Testis (tissue), 3 donors: Measurements from ENCODE around the gene RET. TPM values are rescaled to one million over a fixed set of nuclear protein-coding genes. Genes with fewer than 3 reads are reported as not detected.

Experiments used
- DNase-seq: peaks from one replicate; pipeline ENCODE4 v3.0.0-alpha.2; 2019
- H3K27ac ChIP-seq, 2 donors: fragments of 200-600 bp; sonication (generic); one replicate each; pipeline ENCODE4 v1.5.1; 2019
- H3K27me3 ChIP-seq: fragments of 200-600 bp; sonication (generic); one replicate; pipeline ENCODE4 v1.5.1; 2019
- H3K36me3 ChIP-seq: fragments of 200-600 bp; sonication (generic); one replicate; pipeline ENCODE4 v1.5.1; 2017; ENCODE audit warnings: low read depth; ENCODE audit errors: missing control alignments
- H3K4me1 ChIP-seq: fragments of 200-600 bp; sonication (generic); one replicate; pipeline ENCODE4 v1.5.1; 2019
- H3K4me3 ChIP-seq, 2 donors: fragments of 200-600 bp; sonication (generic); one replicate each; pipeline ENCODE4 v1.5.1; 2017 to 2019
- H3K9me3 ChIP-seq: fragments of 200-600 bp; sonication (generic); one replicate; pipeline ENCODE4 v1.5.1; 2017
- CTCF ChIP-seq, 3 experiments: fragments of 450-650 bp in 2 of 3; fragments of 200-600 bp in 1 of 3; sonication (generic) in 1 of 3; IDR thresholded peaks; one replicate each; pipeline ENCODE4 v1.5.1; 2016 to 2019; ENCODE audit warnings: antibody characterized with exemption in 3 of 3, mild to moderate bottlenecking in 2 of 3, moderate library complexity in 1 of 3
- POLR2A ChIP-seq: fragments of 450-650 bp; IDR thresholded peaks from one replicate; pipeline ENCODE4 v1.6.1; 2017; ENCODE audit warnings: antibody characterized with exemption, mild to moderate bottlenecking, moderate library complexity
- WGBS, 2 donors: methylation state at CpG; one replicate each; pipeline ENCODE4 v1.1.5; 2018; 5-methylcytosine and 5-hydroxymethylcytosine counted together
- intact Hi-C: fragments of 100-400 bp; cut with DNase I; formaldehyde crosslinking; loops from one replicate; pipeline ENCODE4 v1.15.1; 2023; ENCODE audit warnings: low total_unique reads
- polyA plus RNA-seq: library from polyadenylated mRNA; stranded (reverse); fragments of 350-450 nt; fragmentation: Illumina TruSeq; extraction: RNeasy Lipid Tissue Mini Kit (QIAGEN cat#74804); gene quantifications from one replicate; pipeline ENCODE4 v1.2.3, GENCODE V29; 2014; ENCODE audit warnings: low read depth, low replicate concordance; ENCODE audit not compliant: insufficient read depth
- total RNA-seq, 2 donors: library from RNA; depleted of rRNA; stranded (reverse); fragments of >200 nt; gene quantifications; one replicate each; pipeline ENCODE4 v1.2.3, GENCODE V29; 2016

RET gene
- total and polyA plus RNA-seq, 3 donors from 2014 or later, result 5.1 to 9.5 (median 7.3) TPM

DNA sequence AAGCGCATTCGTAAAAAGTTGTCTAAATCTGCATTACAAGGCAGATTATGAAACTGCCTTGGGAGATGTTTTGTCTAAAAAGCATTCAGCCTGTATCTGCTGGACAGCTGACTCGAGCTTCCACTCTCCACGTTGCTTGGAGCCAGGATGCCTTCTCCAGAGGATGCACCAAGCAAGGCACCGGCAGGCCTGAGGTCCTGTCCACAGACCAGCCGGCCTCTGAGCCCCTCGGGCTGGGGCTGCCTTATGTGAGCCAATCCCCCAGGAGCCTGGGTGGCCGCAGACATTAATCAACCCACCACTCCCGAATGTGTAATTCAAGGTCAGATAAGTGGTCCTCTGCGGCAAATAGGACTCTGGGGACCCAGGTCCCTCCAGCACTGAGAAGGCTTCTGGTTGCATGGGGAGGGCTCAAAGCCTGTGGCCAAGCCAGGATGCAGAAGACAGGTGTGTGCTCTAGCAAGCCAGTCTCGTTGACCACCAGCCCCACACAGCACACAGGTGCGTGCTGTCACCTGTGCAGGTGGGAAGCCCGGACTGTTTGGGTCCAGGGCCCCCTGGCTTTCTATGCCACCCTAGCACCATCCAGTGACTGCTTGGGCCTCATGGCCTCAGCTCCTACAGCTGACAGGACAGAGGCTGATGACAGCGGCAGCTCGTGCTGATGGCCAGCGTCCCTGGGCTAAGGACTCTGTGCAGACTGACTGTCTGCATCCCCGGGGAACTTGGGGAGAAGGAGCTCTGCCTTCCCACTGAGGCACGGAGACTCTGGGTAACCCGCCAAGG, 4.8 kb upstream of the RET start:
- no peaks in the 10 kb centered on the region for H3K4me1 ChIP-seq
- no peaks in the 10 kb centered on the region for H3K9me3 ChIP-seq
- WGBS, 2 donors, result 65 to 76% methylated on average over 11 to 19 of the region's 19 CpGs
- no peaks in the 10 kb centered on the region for H3K36me3 ChIP-seq
- no peak for DNase-seq
- no peak overlapping the region for H3K4me3 ChIP-seq
- intact Hi-C loops, result no loop called here
- no peak overlapping the region for H3K27ac ChIP-seq
- TF ChIP-seq POLR2A (no peak), CTCF (IDR thresholded peaks at IDR 0.05) (no peak)
- no peaks in the 10 kb centered on the region for H3K27me3 ChIP-seq

DNA sequence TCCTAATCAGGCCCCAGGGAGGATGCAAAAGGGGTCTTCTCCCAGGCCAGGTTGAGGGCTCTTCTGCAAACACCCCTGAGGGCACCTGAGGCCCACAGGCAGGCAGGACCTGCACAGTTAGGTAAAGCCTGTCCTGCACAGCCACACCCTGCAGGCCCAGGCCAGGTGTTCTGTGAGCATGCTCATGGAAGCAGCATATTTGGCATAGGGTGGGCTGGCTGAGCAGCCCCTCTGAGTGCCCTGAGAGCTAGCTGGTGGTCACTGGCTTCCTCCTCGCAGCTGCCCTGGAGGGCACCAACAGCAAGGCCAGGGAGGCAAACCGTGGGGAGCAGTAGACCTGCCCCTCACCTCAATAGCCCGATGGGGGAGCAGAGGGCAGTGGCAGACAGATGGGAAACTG, 3.7 kb upstream of the RET start:
- Histone ChIP-seq H3K27me3 (no peaks in the 10 kb centered on the region), H3K36me3 (no peaks in the 10 kb centered on the region), H3K4me3 (no peak overlapping the region), H3K4me1 (no peaks in the 10 kb centered on the region), H3K27ac (no peak overlapping the region), H3K9me3 (no peaks in the 10 kb centered on the region)
- 74% methylated on average over 3 of the region's 3 CpGs; no CpG with 5 or more reads in 1 of the 2 donors for WGBS, 2 donors
- no peak for TF ChIP-seq CTCF (IDR thresholded peaks at IDR 0.05)
- no peak for TF ChIP-seq POLR2A
- DNase-seq, result no peak
- intact Hi-C loops, result no loop called here

GRCh38 chr10:43073721-43074120, 3.1 kb upstream of the RET start:
- intact Hi-C loops, result no loop called here
- no peak for DNase-seq
- no peaks in the 10 kb centered on the region for H3K36me3 ChIP-seq
- H3K27me3 ChIP-seq, result no peaks in the 10 kb centered on the region
- no peak for TF ChIP-seq POLR2A
- no peak for TF ChIP-seq CTCF (IDR thresholded peaks at IDR 0.05)
- no peaks in the 10 kb centered on the region for H3K9me3 ChIP-seq
- H3K4me3 ChIP-seq, result no peak overlapping the region
- no peaks in the 10 kb centered on the region for H3K4me1 ChIP-seq
- no peak overlapping the region for H3K27ac ChIP-seq
- WGBS, 2 donors, result 88 to 92% methylated on average over 8 of the region's 8 CpGs

DNA sequence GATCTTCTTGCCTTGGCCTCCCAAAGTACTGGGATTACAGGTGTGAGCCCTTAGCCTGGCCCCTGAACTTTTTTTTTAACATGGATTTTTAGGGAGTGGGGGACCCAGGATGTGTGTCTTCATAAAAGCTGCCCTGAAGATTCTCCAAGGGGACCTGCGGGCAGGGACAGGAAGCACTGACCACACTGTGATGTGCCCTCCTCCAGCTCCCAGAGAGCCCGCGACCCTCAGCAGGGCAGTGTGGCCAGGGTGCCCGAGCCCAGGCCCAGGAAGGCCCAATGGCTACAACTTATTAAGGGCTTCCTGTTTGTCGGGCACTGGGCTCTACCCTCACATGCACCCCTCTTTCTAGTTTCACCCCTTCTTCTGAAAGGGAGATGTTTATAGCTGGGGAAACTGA, 2.5 kb upstream of the RET start:
- 89 to 90% methylated on average over 5 of the region's 5 CpGs for WGBS, 2 donors
- Histone ChIP-seq H3K27ac (no peak overlapping the region), H3K36me3 (no peaks in the 10 kb centered on the region), H3K4me3 (no peak overlapping the region), H3K9me3 (no peaks in the 10 kb centered on the region), H3K4me1 (no peaks in the 10 kb centered on the region), H3K27me3 (no peaks in the 10 kb centered on the region)
- intact Hi-C loops, result no loop called here
- DNase-seq, result no peak
- TF ChIP-seq CTCF (IDR thresholded peaks at IDR 0.05) (no peak), POLR2A (no peak)
